Amniotic epithelial cell (primary cell): ENCODE results near the gene ZNF460.

ENCODE experiments used
- DNase-seq: peaks from one replicate; pipeline ENCODE4 v3.0.0-alpha.2; 2010; ENCODE audit warnings: low read depth

ZNF460 gene

GRCh38 chr19:57280962-57281400, 696 bp downstream of the ZNF460 start:
- DNase-seq = no peak

GRCh38 chr19:57282011-57282643, 1.8 kb downstream of the ZNF460 start:
- DNase-seq = no peak

GRCh38 chr19:57288373-57288772, 8.1 kb downstream of the ZNF460 start:
- DNase-seq = no peak

- no peak for DNase-seq
Observed at GRCh38 chr19:57290970-57291369, 10.7 kb downstream of the ZNF460 start.

- no peak for DNase-seq
Observed at GRCh38 chr19:57292547-57292946, 12.3 kb downstream of the ZNF460 start.

GRCh38 chr19:57293719-57294118, 13.4 kb downstream of the ZNF460 start:
- DNase-seq = no peak

- DNase-seq = peak; percentile 90
Observed at GRCh38 chr19:57302020-57302465, 21.8 kb downstream of the ZNF460 start.

- peak; percentile 47 for DNase-seq
Observed at GRCh38 chr19:57302727-57303401, 22.6 kb downstream of the ZNF460 start.

GRCh38 chr19:57305056-57305455, 24.8 kb downstream of the ZNF460 start:
- peak; percentile 20 for DNase-seq

GRCh38 chr19:57308514-57308913, 28.2 kb downstream of the ZNF460 start:
- DNase-seq = no peak

- DNase-seq = no peak
Observed at GRCh38 chr19:57310792-57311191, 30.5 kb downstream of the ZNF460 start.

GRCh38 chr19:57314146-57314545, 33.9 kb downstream of the ZNF460 start:
- no peak for DNase-seq

- no peak for DNase-seq
Observed at GRCh38 chr19:57317503-57317902, 37.2 kb downstream of the ZNF460 start.

GRCh38 chr19:57319869-57320179, 39.5 kb downstream of the ZNF460 start:
- no peak for DNase-seq

- peak; percentile 94 for DNase-seq
Observed at GRCh38 chr19:57320180-57321084, 40.1 kb downstream of the ZNF460 start, which contains the start of gene ZNF543. ZNF543 (plus strand) TSS chr19:57320472; CDS start chr19:57320854, 382 bp downstream.

GRCh38 chr19:57321116-57321515, 40.8 kb downstream of the ZNF460 start:
- DNase-seq = no peak

GRCh38 chr19:57321751-57322150, 41.5 kb downstream of the ZNF460 start:
- DNase-seq = no peak

GRCh38 chr19:57324992-57325391, 44.7 kb downstream of the ZNF460 start:
- DNase-seq = no peak

- no peak for DNase-seq
Observed at GRCh38 chr19:57327993-57328392, 47.7 kb downstream of the ZNF460 start.

GRCh38 chr19:57334191-57334590, 53.9 kb downstream of the ZNF460 start:
- peak; percentile 47 for DNase-seq

GRCh38 chr19:57338877-57339276, 58.6 kb downstream of the ZNF460 start:
- no peak for DNase-seq

GRCh38 chr19:57342582-57342981, 62.3 kb downstream of the ZNF460 start:
- no peak for DNase-seq
